ENCODE measurements around the gene TMEM151B. TPM values are rescaled to one million over a fixed set of nuclear protein-coding genes. Genes with fewer than 3 reads are reported as not detected.
"Not testable (repeated sequence)": the region's sequence is repeated elsewhere in the genome, so short reads cannot be mapped to it uniquely, and the experiment has no call there.

The TMEM151B gene
- total and polyA plus RNA-seq, 4 experiments from 2014 or later, result not detected

- peaks cover 5 to 22% (median 17%) of the 10 kb centered on the region in 4 donors for H3K4me1 Mint-ChIP-seq
- no peak for DNase-seq
- peaks cover 10 to 27% of the 10 kb centered on the region in 2 donors for H3K27me3 Mint-ChIP-seq
- intact Hi-C loops (cut with micrococcal nuclease), result no loop called here
- Histone ChIP-seq H3K4me3 (ENCODE audit: low read length in 2 of 2) (no peak overlapping the region), H3K27me3 (ENCODE audit: insufficient read depth, low read length) (peaks cover 9% of the 10 kb centered on the region), H3K27ac (ENCODE audit: low read depth, low read length) (no peak overlapping the region), H3K9me3 (ENCODE audit: control insufficient read depth in 1 of 2, low read length in 2 of 2) (no peaks in the 10 kb centered on the region), H3K4me1 (ENCODE audit: insufficient read depth, low read length) (peaks cover 11% of the 10 kb centered on the region), H3K36me3 (ENCODE audit: insufficient read depth, low read length) (peaks cover 11% of the 10 kb centered on the region)
- H3K36me3 Mint-ChIP-seq, result peaks cover 8 to 17% of the 10 kb centered on the region in 2 donors
- H3K9me3 Mint-ChIP-seq, result peaks cover 0 to 6% (median under 1%) of the 10 kb centered on the region in 8 donors
- H3K27ac Mint-ChIP-seq, result no peak overlapping the region
- CTCF ChIA-PET (ENCODE audit: partially characterized antibody), result interaction anchor here (1.1 to 3.8 kb wide), 3 partner anchors 10 to 48 kb away, joined by 3 to 19 read pairs (median 4); no protein-coding TSS in a partner anchor
- POLR2A ChIA-PET (ENCODE audit: partially characterized antibody), result no interaction called here
- no peak overlapping the region for H3K4me3 Mint-ChIP-seq
These were observed 45.3 kb downstream of the TMEM151B start for GRCh38 chr6:44315516-44315915.

- Histone ChIP-seq H3K36me3 (ENCODE audit: insufficient read depth, low read length) (peaks cover 7% of the 10 kb centered on the region), H3K9me3 (ENCODE audit: control insufficient read depth in 1 of 2, low read length in 2 of 2) (no peaks in the 10 kb centered on the region), H3K27ac (ENCODE audit: low read depth, low read length) (no peak overlapping the region), H3K4me3 (ENCODE audit: low read length in 2 of 2) (no peak overlapping the region), H3K27me3 (ENCODE audit: insufficient read depth, low read length) (peaks cover 9% of the 10 kb centered on the region), H3K4me1 (ENCODE audit: insufficient read depth, low read length) (peaks cover 11% of the 10 kb centered on the region)
- Mint-ChIP-seq H3K27ac (no peak overlapping the region), H3K9me3 (peaks cover 0 to 10% (median 1%) of the 10 kb centered on the region in 8 donors), H3K4me1 (peaks cover 5 to 22% (median 17%) of the 10 kb centered on the region in 4 donors), H3K36me3 (peaks cover 6 to 13% of the 10 kb centered on the region in 2 donors), H3K4me3 (no peak overlapping the region), H3K27me3 (peaks cover 10 to 29% of the 10 kb centered on the region in 2 donors)
- no peak for DNase-seq
- CTCF ChIA-PET (ENCODE audit: partially characterized antibody), result interaction anchor here (1.1 to 1.4 kb wide), 2 partner anchors 11 to 15 kb away, joined by 3 to 4 read pairs; no protein-coding TSS in a partner anchor
- POLR2A ChIA-PET (ENCODE audit: partially characterized antibody), result no interaction called here
- intact Hi-C loops (cut with micrococcal nuclease), result no loop called here
These were observed 45.7 kb downstream of the TMEM151B start for GRCh38 chr6:44315951-44316350.

- H3K27me3 Mint-ChIP-seq, result peaks cover 11 to 30% of the 10 kb centered on the region in 2 donors
- no peak overlapping the region for H3K4me3 Mint-ChIP-seq
- peaks cover 1% of the 10 kb centered on the region for H3K36me3 ChIP-seq (ENCODE audit: insufficient read depth, low read length)
- no peaks in the 10 kb centered on the region for H3K9me3 ChIP-seq (ENCODE audit: control insufficient read depth in 1 of 2, low read length in 2 of 2)
- no peak overlapping the region for H3K27ac Mint-ChIP-seq
- H3K4me1 Mint-ChIP-seq, result peaks cover 5 to 22% (median 16%) of the 10 kb centered on the region in 4 donors
- H3K9me3 Mint-ChIP-seq, result peaks cover 0 to 12% (median 1%) of the 10 kb centered on the region in 8 donors
- no peak for DNase-seq
- H3K27me3 ChIP-seq (ENCODE audit: insufficient read depth, low read length), result peaks cover 9% of the 10 kb centered on the region
- no peak overlapping the region for H3K4me3 ChIP-seq (ENCODE audit: low read length in 2 of 2)
- ChIA-PET POLR2A (ENCODE audit: partially characterized antibody) (no interaction called here), CTCF (ENCODE audit: partially characterized antibody) (interaction anchor here (1.4 kb wide), 1 partner anchor 11 kb away, joined by 4 read pairs; no protein-coding TSS in a partner anchor)
- H3K4me1 ChIP-seq (ENCODE audit: insufficient read depth, low read length), result peaks cover 11% of the 10 kb centered on the region
- intact Hi-C loops (cut with micrococcal nuclease), result no loop called here
- H3K27ac ChIP-seq (ENCODE audit: low read depth, low read length), result no peak overlapping the region
- H3K36me3 Mint-ChIP-seq, result peaks cover 3 to 10% of the 10 kb centered on the region in 2 donors
These were observed 46.2 kb downstream of the TMEM151B start for GRCh38 chr6:44316481-44316880.

GRCh38 chr6:44317136-44317631 lies 46.9 kb downstream of the TMEM151B start:
- H3K36me3 ChIP-seq (ENCODE audit: insufficient read depth, low read length); H3K27me3 ChIP-seq (ENCODE audit: insufficient read depth, low read length); H3K4me3 ChIP-seq (ENCODE audit: low read length in 2 of 2); DNase-seq; intact Hi-C loops (cut with micrococcal nuclease); POLR2A ChIA-PET (ENCODE audit: partially characterized antibody); H3K36me3 Mint-ChIP-seq; H3K4me1 ChIP-seq (ENCODE audit: insufficient read depth, low read length); H3K27ac Mint-ChIP-seq; H3K27ac ChIP-seq (ENCODE audit: low read depth, low read length); H3K4me3 Mint-ChIP-seq; H3K9me3 ChIP-seq (ENCODE audit: control insufficient read depth in 1 of 2, low read length in 2 of 2): not testable (repeated sequence)
- Mint-ChIP-seq H3K4me1 (peaks cover 2 to 15% (median 10%) of the 10 kb centered on the region in 4 donors), H3K27me3 (peaks cover 13 to 31% of the 10 kb centered on the region in 2 donors), H3K9me3 (peaks cover 0 to 12% (median 1%) of the 10 kb centered on the region in 8 donors)
- CTCF ChIA-PET (ENCODE audit: partially characterized antibody), result interaction anchor here (1.4 kb wide), 1 partner anchor 12 kb away, joined by 4 read pairs; no protein-coding TSS in a partner anchor

GRCh38 chr6:44321210-44321609 lies 51.0 kb downstream of the TMEM151B start:
- no peaks in the 10 kb centered on the region for H3K4me1 Mint-ChIP-seq
- intact Hi-C loops (cut with micrococcal nuclease), result no loop called here
- H3K4me3 ChIP-seq (ENCODE audit: low read length in 2 of 2), result no peak overlapping the region
- H3K27ac ChIP-seq (ENCODE audit: low read depth, low read length), result no peak overlapping the region
- peaks cover 0 to 12% (median 2%) of the 10 kb centered on the region in 8 donors for H3K9me3 Mint-ChIP-seq
- no peaks in the 10 kb centered on the region for H3K36me3 ChIP-seq (ENCODE audit: insufficient read depth, low read length)
- no peaks in the 10 kb centered on the region for H3K4me1 ChIP-seq (ENCODE audit: insufficient read depth, low read length)
- no peak overlapping the region for H3K4me3 Mint-ChIP-seq
- peaks cover 9% of the 10 kb centered on the region for H3K27me3 ChIP-seq (ENCODE audit: insufficient read depth, low read length)
- H3K9me3 ChIP-seq (ENCODE audit: control insufficient read depth in 1 of 2, low read length in 2 of 2), result no peaks in the 10 kb centered on the region
- ChIA-PET POLR2A (ENCODE audit: partially characterized antibody) (no interaction called here), CTCF (ENCODE audit: partially characterized antibody) (interaction anchor here (2.0 kb wide), 1 partner anchor 16 kb away, joined by 5 read pairs; no protein-coding TSS in a partner anchor)
- H3K27me3 Mint-ChIP-seq, result peaks cover 13 to 35% of the 10 kb centered on the region in 2 donors
- no peaks in the 10 kb centered on the region for H3K36me3 Mint-ChIP-seq
- DNase-seq, result no peak
- no peak overlapping the region for H3K27ac Mint-ChIP-seq

GRCh38 chr6:44327096-44327495 lies 56.8 kb downstream of the TMEM151B start:
- Mint-ChIP-seq H3K36me3 (no peaks in the 10 kb centered on the region), H3K27ac (no peak overlapping the region), H3K9me3 (peaks cover 0 to 2% (median 0%) of the 10 kb centered on the region in 8 donors), H3K4me3 (no peak overlapping the region), H3K27me3 (peaks cover 5 to 19% of the 10 kb centered on the region in 2 donors), H3K4me1 (no peaks in the 10 kb centered on the region)
- Histone ChIP-seq H3K9me3 (ENCODE audit: control insufficient read depth in 1 of 2, low read length in 2 of 2) (no peaks in the 10 kb centered on the region), H3K4me1 (ENCODE audit: insufficient read depth, low read length) (no peaks in the 10 kb centered on the region), H3K27ac (ENCODE audit: low read depth, low read length) (no peak overlapping the region), H3K4me3 (ENCODE audit: low read length in 2 of 2) (no peak overlapping the region), H3K36me3 (ENCODE audit: insufficient read depth, low read length) (no peaks in the 10 kb centered on the region), H3K27me3 (ENCODE audit: insufficient read depth, low read length) (no peaks in the 10 kb centered on the region)
- POLR2A ChIA-PET (ENCODE audit: partially characterized antibody), result no interaction called here
- intact Hi-C loops (cut with micrococcal nuclease), result no loop called here
- CTCF ChIA-PET (ENCODE audit: partially characterized antibody), result no interaction called here
- no peak for DNase-seq

GRCh38 chr6:44327760-44328159 lies 57.5 kb downstream of the TMEM151B start:
- no peak for DNase-seq
- no peaks in the 10 kb centered on the region for H3K27me3 ChIP-seq (ENCODE audit: insufficient read depth, low read length)
- Mint-ChIP-seq H3K27me3 (peaks cover 7 to 22% of the 10 kb centered on the region in 2 donors), H3K27ac (no peak overlapping the region), H3K36me3 (no peaks in the 10 kb centered on the region), H3K4me3 (no peak overlapping the region), H3K4me1 (no peaks in the 10 kb centered on the region), H3K9me3 (peaks cover 0 to 2% (median 0%) of the 10 kb centered on the region in 8 donors)
- H3K27ac ChIP-seq (ENCODE audit: low read depth, low read length), result no peak overlapping the region
- POLR2A ChIA-PET (ENCODE audit: partially characterized antibody), result no interaction called here
- no peak overlapping the region for H3K4me3 ChIP-seq (ENCODE audit: low read length in 2 of 2)
- H3K4me1 ChIP-seq (ENCODE audit: insufficient read depth, low read length), result no peaks in the 10 kb centered on the region
- intact Hi-C loops (cut with micrococcal nuclease), result no loop called here
- CTCF ChIA-PET (ENCODE audit: partially characterized antibody), result no interaction called here
- H3K36me3 ChIP-seq (ENCODE audit: insufficient read depth, low read length), result no peaks in the 10 kb centered on the region
- H3K9me3 ChIP-seq (ENCODE audit: control insufficient read depth in 1 of 2, low read length in 2 of 2), result no peaks in the 10 kb centered on the region

All from CD4-positive, alpha-beta memory T cell (primary cell).